ENCODE data around the gene PTDSS2. TPM values are rescaled to one million over a fixed set of nuclear protein-coding genes. Genes with fewer than 3 reads are reported as not detected.

PTDSS2 gene
- total RNA-seq, 2 experiments from 2014 or later = 14.8 to 18.8 TPM

GRCh38 chr11:437228-437870 lies 12.7 kb upstream of the PTDSS2 start:
- H3K4me1 Mint-ChIP-seq = peaks cover 13% of the 10 kb centered on the region
- H3K27ac Mint-ChIP-seq = no peak overlapping the region
- no peaks in the 10 kb centered on the region for H3K9me3 Mint-ChIP-seq (ENCODE audit: low read depth)
- ChIA-PET POLR2A (no interaction called here), CTCF (no interaction called here)
- H3K4me3 Mint-ChIP-seq = no peak overlapping the region
- intact Hi-C loops (cut with DNase I, micrococcal nuclease) = no loop called here
- DNase-seq = no peak
- H3K36me3 Mint-ChIP-seq (ENCODE audit: low read depth) = no peaks in the 10 kb centered on the region
- no peak for ATAC-seq
- no peaks in the 10 kb centered on the region for H3K27me3 Mint-ChIP-seq

GRCh38 chr11:438101-438844 lies 11.8 kb upstream of the PTDSS2 start:
- no peak overlapping the region for H3K4me3 Mint-ChIP-seq
- ATAC-seq (no peak), DNase-seq (no peak)
- intact Hi-C loops (cut with DNase I, micrococcal nuclease) = no loop called here
- no peaks in the 10 kb centered on the region for H3K9me3 Mint-ChIP-seq (ENCODE audit: low read depth)
- CTCF ChIA-PET = no interaction called here
- POLR2A ChIA-PET = no interaction called here
- peaks cover 13% of the 10 kb centered on the region for H3K4me1 Mint-ChIP-seq
- H3K27ac Mint-ChIP-seq = no peak overlapping the region
- no peaks in the 10 kb centered on the region for H3K27me3 Mint-ChIP-seq
- H3K36me3 Mint-ChIP-seq (ENCODE audit: low read depth) = no peaks in the 10 kb centered on the region

DNA sequence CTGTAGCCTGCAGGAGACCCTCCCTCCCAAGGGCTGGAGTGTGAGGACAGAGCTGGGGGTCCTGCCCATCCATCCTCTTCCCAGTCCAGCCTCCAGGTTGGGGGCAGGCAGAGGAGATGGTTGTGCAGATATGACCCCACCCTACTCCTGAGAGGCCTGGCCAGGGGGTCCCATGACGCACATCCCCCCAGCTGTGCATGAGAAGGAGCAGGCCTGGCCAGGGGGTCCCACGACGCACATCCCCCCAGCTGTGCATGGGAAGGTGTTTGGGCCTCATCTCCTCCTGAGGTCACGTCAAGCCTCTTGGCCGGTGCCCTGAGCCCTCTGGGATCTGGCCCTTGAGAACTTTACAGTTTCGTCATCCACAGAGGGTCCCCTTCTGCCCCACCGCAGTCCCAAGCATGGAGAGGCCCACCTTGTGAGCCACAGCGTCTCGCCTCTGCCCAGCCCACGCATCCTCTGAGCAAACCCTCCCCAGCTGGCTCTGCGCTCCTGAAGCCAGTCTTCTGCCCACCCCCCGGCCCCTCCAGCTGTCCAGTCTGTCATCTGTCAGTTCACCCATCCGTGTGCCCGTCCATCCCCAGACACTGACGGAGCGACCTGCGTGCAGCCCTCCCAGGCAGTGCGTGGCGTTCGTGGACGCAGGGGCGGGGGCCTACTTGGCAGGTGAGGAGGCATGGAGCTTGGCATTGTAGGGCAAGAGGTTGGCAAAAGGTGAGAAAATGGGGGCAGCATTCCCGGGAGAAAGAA lies 10.6 kb upstream of the PTDSS2 start:
- Mint-ChIP-seq H3K27me3 (peaks cover 3% of the 10 kb centered on the region), H3K9me3 (ENCODE audit: low read depth) (no peaks in the 10 kb centered on the region), H3K27ac (no peak overlapping the region), H3K36me3 (ENCODE audit: low read depth) (no peaks in the 10 kb centered on the region), H3K4me1 (peaks cover 13% of the 10 kb centered on the region), H3K4me3 (no peak overlapping the region)
- no peak for ATAC-seq
- ChIA-PET CTCF (interaction anchor here (1.4 kb wide), 1 partner anchor 10 kb away, joined by 4 read pairs; no protein-coding TSS in a partner anchor), POLR2A (interaction anchor here (0.6 kb wide), 1 partner anchor 75 kb away, joined by 3 read pairs; no protein-coding TSS in a partner anchor)
- no peak for DNase-seq
- intact Hi-C loops (cut with DNase I, micrococcal nuclease) = no loop called here

- POLR2A ChIA-PET = interaction anchor here (0.5 to 0.6 kb wide), 2 partner anchors 76 to 152 kb away, joined by 3 read pairs; partner anchors contain the start of gene PGGHG
- peak; percentile 48 for DNase-seq
- H3K4me3 Mint-ChIP-seq = peak overlapping the region; percentile 66
- CTCF ChIA-PET = interaction anchor here (0.5 to 1.4 kb wide), 2 partner anchors 9 to 29 kb away, joined by 3 to 4 read pairs; no protein-coding TSS in a partner anchor
- H3K4me1 Mint-ChIP-seq = peaks cover 13% of the 10 kb centered on the region
- no peaks in the 10 kb centered on the region for H3K36me3 Mint-ChIP-seq (ENCODE audit: low read depth)
- H3K27ac Mint-ChIP-seq = no peak overlapping the region
- ATAC-seq = no peak
- no peaks in the 10 kb centered on the region for H3K9me3 Mint-ChIP-seq (ENCODE audit: low read depth)
- peaks cover 3% of the 10 kb centered on the region for H3K27me3 Mint-ChIP-seq
- intact Hi-C loops (cut with DNase I, micrococcal nuclease) = no loop called here
Observed at GRCh38 chr11:440065-441042, 9.7 kb upstream of the PTDSS2 start.

GRCh38 chr11:441043-441417 lies 9.0 kb upstream of the PTDSS2 start:
- POLR2A ChIA-PET = no interaction called here
- no peak overlapping the region for H3K27ac Mint-ChIP-seq
- H3K27me3 Mint-ChIP-seq = peaks cover 3% of the 10 kb centered on the region
- no peaks in the 10 kb centered on the region for H3K36me3 Mint-ChIP-seq (ENCODE audit: low read depth)
- CTCF ChIA-PET = interaction anchor here (1.4 kb wide), 1 partner anchor 8 kb away, joined by 4 read pairs; no protein-coding TSS in a partner anchor
- peak overlapping the region; percentile 66 for H3K4me3 Mint-ChIP-seq
- no peak for DNase-seq
- no peaks in the 10 kb centered on the region for H3K9me3 Mint-ChIP-seq (ENCODE audit: low read depth)
- H3K4me1 Mint-ChIP-seq = peaks cover 13% of the 10 kb centered on the region
- intact Hi-C loops (cut with DNase I, micrococcal nuclease) = no loop called here
- no peak for ATAC-seq

- POLR2A ChIA-PET = no interaction called here
- H3K4me1 Mint-ChIP-seq = peaks cover 13% of the 10 kb centered on the region
- DNase-seq = peak; percentile 80
- intact Hi-C loops (cut with DNase I, micrococcal nuclease) = no loop called here
- ATAC-seq = peak; percentile 94
- H3K27me3 Mint-ChIP-seq = peaks cover 3% of the 10 kb centered on the region
- H3K27ac Mint-ChIP-seq = no peak within 1 kb of the TSS
- no peaks in the 10 kb centered on the region for H3K9me3 Mint-ChIP-seq (ENCODE audit: low read depth)
- H3K4me3 Mint-ChIP-seq = peak within 1 kb of the TSS; percentile 66
- no peaks in the 10 kb centered on the region for H3K36me3 Mint-ChIP-seq (ENCODE audit: low read depth)
- CTCF ChIA-PET = interaction anchor here (0.6 to 1.7 kb wide), 3 partner anchors 20 to 77 kb away, joined by 3 to 5 read pairs (median 5); no protein-coding TSS in a partner anchor
Observed at GRCh38 chr11:441418-442274, 8.4 kb upstream of the PTDSS2 start, which contains the start of gene ANO9. TSS of gene ANO9 (minus strand) at chr11:442011. CDS start at chr11:441926, 85 bp downstream.

GRCh38 chr11:442611-443081 lies 7.4 kb upstream of the PTDSS2 start:
- H3K4me3 Mint-ChIP-seq = no peak overlapping the region
- DNase-seq (no peak), ATAC-seq (no peak)
- H3K9me3 Mint-ChIP-seq (ENCODE audit: low read depth) = no peaks in the 10 kb centered on the region
- peaks cover 13% of the 10 kb centered on the region for H3K4me1 Mint-ChIP-seq
- peaks cover 3% of the 10 kb centered on the region for H3K27me3 Mint-ChIP-seq
- no peak overlapping the region for H3K27ac Mint-ChIP-seq
- intact Hi-C loops (cut with DNase I, micrococcal nuclease) = no loop called here
- ChIA-PET CTCF (interaction anchor here (1.7 kb wide), 1 partner anchor 35 kb away, joined by 5 read pairs; no protein-coding TSS in a partner anchor), POLR2A (no interaction called here)
- no peaks in the 10 kb centered on the region for H3K36me3 Mint-ChIP-seq (ENCODE audit: low read depth)

DNA sequence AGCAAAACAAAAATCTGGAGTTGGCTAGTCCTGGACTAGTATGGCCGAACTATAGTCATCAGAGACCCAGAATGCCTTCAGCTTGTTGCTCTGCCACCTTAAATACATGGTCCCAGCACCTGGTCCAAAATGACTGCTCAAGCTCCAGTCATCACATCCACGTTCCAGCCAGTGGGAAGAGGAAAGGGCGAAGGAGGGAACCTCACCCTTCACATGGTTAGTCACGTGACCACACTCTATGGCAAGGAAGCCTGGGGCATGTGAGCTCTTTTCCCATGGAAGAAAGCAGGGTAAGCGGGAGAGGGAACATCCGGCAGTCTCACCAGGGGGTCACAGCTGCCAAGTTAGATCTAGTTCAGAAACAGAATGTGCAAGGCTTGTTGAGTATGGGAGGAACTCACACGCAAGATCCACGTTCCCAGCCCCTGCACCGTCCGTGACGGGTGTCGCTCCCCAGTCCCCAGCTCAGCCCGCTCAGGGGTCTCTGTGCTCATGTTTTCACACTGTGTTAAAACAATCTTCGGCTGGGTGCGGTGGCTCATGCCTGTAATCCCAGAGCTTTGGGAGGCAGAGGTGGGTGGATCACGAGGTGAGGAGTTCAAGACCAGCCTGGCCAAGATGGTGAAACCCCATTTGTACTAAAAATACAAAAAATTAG lies 6.4 kb upstream of the PTDSS2 start:
- DNase-seq (no peak), ATAC-seq (no peak)
- intact Hi-C loops (cut with DNase I, micrococcal nuclease) = no loop called here
- POLR2A ChIA-PET = no interaction called here
- H3K27ac Mint-ChIP-seq = no peak overlapping the region
- CTCF ChIA-PET = interaction anchor here (0.6 to 1.7 kb wide), 4 partner anchors 37 to 192 kb away, joined by 3 to 5 read pairs (median 3); no protein-coding TSS in a partner anchor
- H3K27me3 Mint-ChIP-seq = peaks cover 3% of the 10 kb centered on the region
- peaks cover 15% of the 10 kb centered on the region for H3K4me1 Mint-ChIP-seq
- H3K9me3 Mint-ChIP-seq (ENCODE audit: low read depth) = no peaks in the 10 kb centered on the region
- H3K36me3 Mint-ChIP-seq (ENCODE audit: low read depth) = no peaks in the 10 kb centered on the region
- H3K4me3 Mint-ChIP-seq = no peak overlapping the region

DNA sequence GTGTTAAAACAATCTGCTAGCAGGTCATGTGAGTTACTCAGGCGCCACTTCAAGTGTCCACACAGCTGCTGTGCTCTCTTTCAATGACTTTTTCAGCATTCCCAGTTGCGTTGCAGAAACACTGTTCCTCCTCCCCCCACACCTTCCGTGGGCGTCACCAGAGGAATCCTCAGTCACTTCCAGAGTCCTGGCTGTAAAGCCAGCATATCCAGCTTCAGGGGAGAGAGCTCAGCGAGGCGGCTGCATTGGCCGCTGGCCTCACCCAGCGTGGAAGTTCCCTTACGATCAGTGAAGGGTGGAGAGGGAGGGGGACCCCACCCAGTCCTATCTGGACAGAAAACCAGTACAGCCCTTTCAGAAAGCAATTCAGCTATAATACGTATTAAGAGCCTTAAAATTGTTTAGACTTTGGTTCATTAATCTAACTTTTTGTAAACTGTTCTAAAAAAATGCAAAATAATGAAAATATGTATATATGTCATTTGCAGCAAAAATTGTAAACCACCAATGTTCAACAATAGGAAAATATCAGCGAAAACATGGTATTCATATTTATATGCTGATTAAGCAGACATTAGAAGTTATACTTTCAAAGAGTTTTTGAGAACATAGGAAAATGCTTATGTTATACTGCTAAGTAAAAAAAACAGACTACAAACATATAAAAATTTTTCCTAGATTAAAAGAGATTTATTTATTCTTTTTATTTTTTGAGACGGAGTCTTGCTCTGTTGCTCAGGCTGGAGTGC lies 5.5 kb upstream of the PTDSS2 start:
- no peak for ATAC-seq
- CTCF ChIA-PET = interaction anchor here (1.3 kb wide), 1 partner anchor 193 kb away, joined by 3 read pairs; no protein-coding TSS in a partner anchor

More for the DNA sequence above, 5.5 kb upstream of the PTDSS2 start:
- no peak overlapping the region for H3K4me3 Mint-ChIP-seq
- peaks cover 17% of the 10 kb centered on the region for H3K4me1 Mint-ChIP-seq
- POLR2A ChIA-PET = no interaction called here
- peaks cover 3% of the 10 kb centered on the region for H3K27me3 Mint-ChIP-seq
- no peak overlapping the region for H3K27ac Mint-ChIP-seq
- intact Hi-C loops (cut with DNase I, micrococcal nuclease) = loop anchor here in 1 of 2 experiments (5.0 kb wide), 1 partner anchor 137 kb away; the partner anchor contains the start of gene IFITM2
- no peak for DNase-seq
- no peaks in the 10 kb centered on the region for H3K36me3 Mint-ChIP-seq (ENCODE audit: low read depth)
- H3K9me3 Mint-ChIP-seq (ENCODE audit: low read depth) = no peaks in the 10 kb centered on the region

Measured in activated CD4-positive, alpha-beta T cell treated with anti-CD3 and anti-CD28 coated beads for 36 hours (primary cell).